SU-DHL-6 (cell line): ENCODE data around the gene IFIT2.

Experiments
- CTCF ChIP-seq: fragments of 200-600 bp; sonication (generic); IDR thresholded peaks from one replicate; pipeline ENCODE4 v1.5.1; 2017; ENCODE audit warnings: antibody characterized with exemption, mild to moderate bottlenecking, low read length, moderate library complexity; ENCODE audit not compliant: insufficient read depth, poor library complexity, severe bottlenecking
- EZH2phosphoT487 ChIP-seq: fragments of 200-600 bp; sonication (generic), shearing (Covaris generic); conservative IDR thresholded peaks from 2 replicates; pipeline ENCODE4 v1.6.1; 2018; ENCODE audit warnings: mild to moderate bottlenecking, antibody characterized with exemption, low read length, moderate library complexity, mixed read lengths

- TF ChIP-seq CTCF (no peak), EZH2phosphoT487 (no peak)
These were observed 51.0 kb downstream of the IFIT2 start for GRCh38 chr10:89352802-89353201.
